MCF 10A (cell line): ENCODE data around the gene CTSS. TPM values are rescaled to one million over a fixed set of nuclear protein-coding genes. Genes with fewer than 3 reads are reported as not detected.

Source experiments
- BruUV-seq: library from RNA; stranded (reverse); fragments of 400-500 nt; replicated peaks from 2 replicates; lab custom pipeline; 2021; lab: Mats Ljungman, UMichigan
- CTCF ChIA-PET: fragments of 300-600 bp; sonication (Branson Sonifier 250); formaldehyde crosslinking; extraction: SDS; loops from one replicate; lab custom pipeline; 2021; ENCODE audit warnings: antibody characterized with exemption, inconsistent platforms; lab: Yijun Ruan, JAX
- POLR2A ChIA-PET: fragments of 300-600, 350-650 bp; sonication (Branson Sonifier 250); formaldehyde crosslinking; extraction: SDS; loops from one replicate; lab custom pipeline; 2020; ENCODE audit warnings: antibody characterized with exemption, inconsistent platforms; lab: Yijun Ruan, JAX
- DNase-seq: peaks from one replicate; pipeline ENCODE4 v3.0.0-alpha.2; 2018; ENCODE audit not compliant: unreplicated experiment
- H3K27ac Mint-ChIP-seq: one replicate; pipeline ENCODE4 v1.8.0; 2022; ENCODE audit warnings: mild to moderate bottlenecking, low read depth, mixed read lengths; ENCODE audit not compliant: unreplicated experiment
- H3K27me3 Mint-ChIP-seq: one replicate; pipeline ENCODE4 v1.8.0; 2022; ENCODE audit warnings: mixed read lengths; ENCODE audit not compliant: insufficient read depth, unreplicated experiment
- H3K36me3 Mint-ChIP-seq: one replicate; pipeline ENCODE4 v1.8.0; 2022; ENCODE audit warnings: mild to moderate bottlenecking, moderate library complexity, mixed read lengths; ENCODE audit not compliant: insufficient read depth, unreplicated experiment
- H3K4me1 Mint-ChIP-seq: one replicate; pipeline ENCODE4 v1.8.0; 2022; ENCODE audit warnings: mixed read lengths; ENCODE audit not compliant: insufficient read depth, unreplicated experiment
- H3K4me3 Mint-ChIP-seq: one replicate; pipeline ENCODE4 v1.8.0; 2022; ENCODE audit warnings: mild to moderate bottlenecking, moderate library complexity, mixed read lengths; ENCODE audit not compliant: unreplicated experiment
- H3K9me3 Mint-ChIP-seq: one replicate; pipeline ENCODE4 v1.8.0; 2022; ENCODE audit warnings: mixed read lengths; ENCODE audit not compliant: unreplicated experiment
- CTCF ChIP-seq: fragments of 200-600 bp; IDR thresholded peaks from one replicate; pipeline ENCODE4 v1.8.0; 2022; ENCODE audit warnings: antibody characterized with exemption, mild to moderate bottlenecking; ENCODE audit not compliant: unreplicated experiment
- intact Hi-C: fragments of 100-400 bp; cut with micrococcal nuclease; formaldehyde crosslinking; loops from 2 replicates; pipeline ENCODE4 v1.14.1; 2022
- total RNA-seq: library from RNA; stranded (reverse); gene quantifications from 2 replicates; pipeline ENCODE4 v1.2.3, GENCODE V29; 2022

The CTSS gene
- total RNA-seq, 1 experiment from 2014 or later = 0.75 TPM

- no peak for DNase-seq
- Mint-ChIP-seq H3K4me3 (no peak overlapping the region), H3K36me3 (peaks cover 32% of the 10 kb centered on the region), H3K27ac (no peak overlapping the region), H3K27me3 (no peaks in the 10 kb centered on the region), H3K9me3 (no peaks in the 10 kb centered on the region), H3K4me1 (no peaks in the 10 kb centered on the region)
- ChIA-PET CTCF (interaction anchor here (0.6 kb wide), 1 partner anchor 298 kb away, joined by 4 read pairs; no protein-coding TSS in a partner anchor), POLR2A (interaction anchor here (0.6 to 1.5 kb wide), 3 partner anchors 44 to 234 kb away, joined by 3 to 5 read pairs (median 3); no protein-coding TSS in a partner anchor)
- BruUV-seq = no TSS peak
- intact Hi-C loops = loop anchor here (5.0 to 10.0 kb wide), 2 partner anchors 325 to 552 kb away; partner anchors contain the start of genes CA14 and TARS2
- TF ChIP-seq CTCF = no peak
Observed at GRCh38 chr1:150809651-150810050, 44.1 kb upstream of the CTSS start.

- Mint-ChIP-seq H3K4me1 (no peaks in the 10 kb centered on the region), H3K9me3 (no peaks in the 10 kb centered on the region), H3K4me3 (no peak overlapping the region), H3K36me3 (peaks cover 38% of the 10 kb centered on the region), H3K27ac (no peak overlapping the region), H3K27me3 (no peaks in the 10 kb centered on the region)
- no peak for DNase-seq
- ChIA-PET POLR2A (interaction anchor here (0.6 to 2.1 kb wide), 6 partner anchors 10 to 1101 kb away, joined by 3 to 5 read pairs (median 4); partner anchors contain the start of genes ENSA and GOLPH3L), CTCF (interaction anchor here (0.6 to 2.6 kb wide), 5 partner anchors 12 to 345 kb away, joined by 3 to 15 read pairs (median 3); no protein-coding TSS in a partner anchor)
- TF ChIP-seq CTCF = no peak
- no TSS peak for BruUV-seq
- intact Hi-C loops = no loop called here
Observed at GRCh38 chr1:150808846-150809245, 43.3 kb upstream of the CTSS start.

DNA sequence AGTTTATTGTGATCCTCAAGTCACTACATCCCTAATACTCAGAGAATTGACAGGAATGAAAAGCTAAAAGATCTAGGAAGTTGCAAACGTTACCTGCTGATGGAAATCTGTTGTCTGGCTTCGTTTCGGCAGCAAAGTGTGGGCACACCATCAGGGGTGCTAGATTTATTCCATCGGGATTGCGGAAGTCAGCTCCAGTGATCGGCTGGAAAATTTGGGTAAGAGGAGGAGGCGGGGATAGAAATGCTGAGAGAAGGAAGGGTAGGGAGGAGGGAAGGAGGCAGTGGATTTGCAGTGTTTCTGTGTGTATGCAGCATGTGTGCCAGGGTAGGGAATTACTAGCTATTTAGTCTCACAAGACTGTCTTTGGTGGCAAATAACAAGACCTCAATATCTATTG lies 42.5 kb upstream of the CTSS start, which contains the start of gene CTSK:
Gene CTSK (minus strand): TSS at position 140 of the 400 bp plus-strand sequence. CDS start 1,455 bp downstream, outside the sequence.
- no TSS peak for BruUV-seq
- no peak for DNase-seq
- Mint-ChIP-seq H3K36me3 (peaks cover 45% of the 10 kb centered on the region), H3K4me1 (no peaks in the 10 kb centered on the region), H3K4me3 (no peak within 1 kb of the TSS), H3K9me3 (no peaks in the 10 kb centered on the region), H3K27ac (no peak within 1 kb of the TSS), H3K27me3 (no peaks in the 10 kb centered on the region)
- ChIA-PET CTCF (interaction anchor here (0.6 to 2.6 kb wide), 8 partner anchors 11 to 548 kb away, joined by 3 to 15 read pairs (median 3); partner anchors contain the start of gene MLLT11), POLR2A (interaction anchor here (0.9 to 2.1 kb wide), 5 partner anchors 9 to 233 kb away, joined by 3 to 5 read pairs (median 5); partner anchors contain the start of genes ENSA and GOLPH3L)
- intact Hi-C loops = no loop called here
- no peak for TF ChIP-seq CTCF

DNA sequence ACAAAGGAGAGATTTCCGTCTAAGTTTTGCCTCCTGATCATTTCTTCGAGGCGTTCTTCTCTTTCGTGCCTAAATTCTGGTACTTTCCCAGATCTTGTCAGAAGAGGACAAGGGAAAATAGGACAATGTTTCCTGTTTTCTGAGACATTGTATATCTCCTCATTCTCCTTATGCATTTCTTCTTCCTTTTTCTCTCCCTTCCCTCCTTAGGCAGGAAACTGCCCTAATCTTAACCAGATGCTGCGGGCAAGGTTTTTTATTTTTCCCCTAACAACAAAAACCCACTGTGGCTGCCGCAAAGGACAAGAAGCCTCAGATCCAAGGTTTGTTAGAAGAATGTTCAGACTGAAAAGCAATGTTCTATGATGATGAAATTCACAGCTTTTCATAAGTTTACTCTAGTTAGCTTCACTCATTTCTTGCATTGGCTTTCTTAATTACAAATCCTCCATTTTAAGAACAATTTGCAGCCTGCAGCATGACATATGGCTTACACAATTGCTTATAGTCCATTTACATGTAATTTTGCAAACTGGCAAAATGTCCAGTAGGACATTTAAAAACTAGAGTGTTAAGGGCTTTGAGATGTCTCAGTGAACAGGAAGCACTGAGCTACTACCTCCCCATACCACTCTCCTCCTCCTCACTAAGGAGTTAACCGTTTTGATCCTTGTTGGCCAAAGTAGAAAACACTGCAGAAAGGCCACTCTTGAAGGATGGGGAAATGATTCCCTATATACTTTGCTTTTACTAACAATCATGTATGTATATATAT lies 41.9 kb upstream of the CTSS start:
- Mint-ChIP-seq H3K27ac (no peak overlapping the region), H3K27me3 (no peaks in the 10 kb centered on the region), H3K4me3 (no peak overlapping the region), H3K4me1 (no peaks in the 10 kb centered on the region), H3K36me3 (peaks cover 50% of the 10 kb centered on the region), H3K9me3 (no peaks in the 10 kb centered on the region)
- ChIA-PET CTCF (interaction anchor here (0.6 to 2.6 kb wide), 7 partner anchors 10 to 547 kb away, joined by 3 to 15 read pairs (median 3); no protein-coding TSS in a partner anchor), POLR2A (interaction anchor here (1.1 to 2.1 kb wide), 3 partner anchors 8 to 178 kb away, joined by 3 to 5 read pairs (median 3); partner anchors contain the start of gene ENSA)
- BruUV-seq = no TSS peak
- DNase-seq = no peak
- TF ChIP-seq CTCF = no peak
- intact Hi-C loops = no loop called here
